Progenitor cell of endocrine pancreas (in vitro differentiated cells): ENCODE results near the gene SMAD3. TPM values are rescaled to one million over a fixed set of nuclear protein-coding genes. Genes with fewer than 3 reads are reported as not detected.

ENCODE experiments used
- DNase-seq: peaks from one replicate; pipeline ENCODE4 v3.0.0; 2021; ENCODE audit warnings: low spot score; ENCODE audit not compliant: unreplicated experiment
- H3K27ac Mint-ChIP-seq: 2 replicates; pipeline ENCODE4 v1.8.0; 2021; ENCODE audit warnings: mild to moderate bottlenecking, moderate library complexity, mixed read lengths
- H3K27me3 Mint-ChIP-seq: 2 replicates; pipeline ENCODE4 v1.8.0; 2021; ENCODE audit warnings: mixed read lengths
- H3K36me3 Mint-ChIP-seq: 2 replicates; pipeline ENCODE4 v1.8.0; 2022; ENCODE audit warnings: mixed read lengths; ENCODE audit not compliant: insufficient read depth
- H3K4me1 Mint-ChIP-seq: 2 replicates; pipeline ENCODE4 v1.8.0; 2021; ENCODE audit warnings: low read depth, mixed read lengths
- H3K4me3 Mint-ChIP-seq: 2 replicates; pipeline ENCODE4 v1.8.0; 2021; ENCODE audit warnings: low read depth, mild to moderate bottlenecking, moderate library complexity, mixed read lengths
- H3K9me3 Mint-ChIP-seq: 2 replicates; pipeline ENCODE4 v1.8.0; 2021; ENCODE audit warnings: low read depth, mixed read lengths
- total RNA-seq: library from RNA; stranded (reverse); gene quantifications from 2 replicates; pipeline ENCODE4 v1.2.1, GENCODE V29; 2021
- TF ChIP-seq, protein P1 (sequence below): fragments of 200-600 bp; sonication (generic); IDR thresholded peaks from one replicate; pipeline ENCODE4 v1.5.0; 2021; ENCODE audit warnings: antibody characterized with exemption, mild to moderate bottlenecking; ENCODE audit not compliant: unreplicated experiment

SMAD3 gene
- total RNA-seq, 1 donor from 2014 or later: 51.3 TPM

DNA sequence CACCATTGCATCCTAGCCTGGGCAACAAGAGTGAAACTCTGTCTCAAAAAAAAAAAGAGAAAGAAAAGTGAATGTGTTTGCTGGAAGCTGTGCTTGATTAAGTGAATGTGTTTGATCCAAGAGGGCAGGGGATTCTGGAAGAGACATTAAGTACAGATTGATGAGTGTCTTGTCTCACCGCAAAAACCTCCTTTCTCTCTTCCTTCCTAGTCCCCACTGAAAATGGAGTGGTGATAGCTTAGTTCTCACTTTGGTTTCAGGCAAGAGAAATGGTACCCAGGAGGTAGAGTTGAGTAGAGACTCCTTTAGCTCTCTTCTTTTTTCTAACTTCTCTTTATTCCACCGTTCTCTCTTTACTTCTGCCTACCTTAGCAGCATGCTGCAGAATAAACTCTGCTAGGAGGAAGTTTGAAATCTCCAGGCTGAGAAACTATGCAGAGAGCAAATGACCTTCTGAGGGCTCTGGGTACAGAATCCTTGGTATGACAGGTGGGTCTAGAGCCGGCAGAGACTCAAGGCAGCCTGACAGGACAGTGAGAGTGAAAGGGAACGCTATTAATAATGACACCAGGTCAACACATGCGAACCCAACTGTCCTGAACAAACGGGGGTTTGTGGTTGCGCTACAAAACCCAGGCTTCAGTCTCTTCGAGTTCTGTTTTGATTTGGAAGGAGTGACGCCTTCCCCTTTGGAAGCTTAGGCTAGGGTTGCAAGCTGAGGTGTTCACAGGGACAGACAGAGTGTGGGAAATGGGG is 74.9 kb downstream of the SMAD3 start:
- DNase-seq: no peak
- TF ChIP-seq, protein P1, sequence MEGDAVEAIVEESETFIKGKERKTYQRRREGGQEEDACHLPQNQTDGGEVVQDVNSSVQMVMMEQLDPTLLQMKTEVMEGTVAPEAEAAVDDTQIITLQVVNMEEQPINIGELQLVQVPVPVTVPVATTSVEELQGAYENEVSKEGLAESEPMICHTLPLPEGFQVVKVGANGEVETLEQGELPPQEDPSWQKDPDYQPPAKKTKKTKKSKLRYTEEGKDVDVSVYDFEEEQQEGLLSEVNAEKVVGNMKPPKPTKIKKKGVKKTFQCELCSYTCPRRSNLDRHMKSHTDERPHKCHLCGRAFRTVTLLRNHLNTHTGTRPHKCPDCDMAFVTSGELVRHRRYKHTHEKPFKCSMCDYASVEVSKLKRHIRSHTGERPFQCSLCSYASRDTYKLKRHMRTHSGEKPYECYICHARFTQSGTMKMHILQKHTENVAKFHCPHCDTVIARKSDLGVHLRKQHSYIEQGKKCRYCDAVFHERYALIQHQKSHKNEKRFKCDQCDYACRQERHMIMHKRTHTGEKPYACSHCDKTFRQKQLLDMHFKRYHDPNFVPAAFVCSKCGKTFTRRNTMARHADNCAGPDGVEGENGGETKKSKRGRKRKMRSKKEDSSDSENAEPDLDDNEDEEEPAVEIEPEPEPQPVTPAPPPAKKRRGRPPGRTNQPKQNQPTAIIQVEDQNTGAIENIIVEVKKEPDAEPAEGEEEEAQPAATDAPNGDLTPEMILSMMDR: no peak
- no peaks in the 10 kb centered on the region for H3K36me3 Mint-ChIP-seq
- H3K9me3 Mint-ChIP-seq: no peaks in the 10 kb centered on the region
- H3K4me1 Mint-ChIP-seq: peaks cover 40% of the 10 kb centered on the region
- no peaks in the 10 kb centered on the region for H3K27me3 Mint-ChIP-seq
- H3K4me3 Mint-ChIP-seq: no peak overlapping the region
- H3K27ac Mint-ChIP-seq: peak overlapping the region; percentile 5

DNA sequence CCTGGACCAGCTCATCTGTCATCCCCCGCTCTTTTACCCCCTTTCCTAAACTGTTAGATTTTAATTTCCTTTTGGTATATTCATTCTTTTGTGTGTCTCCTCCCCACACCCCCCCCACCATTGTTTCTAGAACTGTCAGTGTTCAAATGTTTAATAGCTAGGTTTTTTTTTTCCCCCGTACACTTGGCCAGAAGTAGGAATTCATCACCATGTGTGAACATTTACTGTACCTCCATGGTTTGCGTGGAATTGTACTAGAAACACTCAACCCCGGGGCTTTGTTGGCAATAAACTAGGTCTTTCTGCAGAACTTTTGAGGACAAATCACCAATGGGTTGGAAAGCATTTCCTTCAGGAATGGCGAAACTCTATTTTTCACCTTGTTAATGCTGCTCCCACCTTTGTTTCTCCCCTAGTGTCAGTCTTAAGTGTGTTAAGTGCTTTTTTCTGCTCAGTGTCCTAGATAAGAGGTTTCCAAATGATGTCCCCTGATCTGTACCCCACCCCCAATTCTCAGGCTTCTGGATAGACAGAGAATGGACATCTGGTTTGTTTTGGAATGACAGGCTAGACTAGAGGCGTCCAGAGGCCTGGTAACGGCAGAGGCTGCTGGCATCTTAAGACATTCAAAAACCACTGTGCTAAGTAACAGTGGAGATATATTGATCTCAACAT is 76.8 kb downstream of the SMAD3 start:
- H3K4me1 Mint-ChIP-seq: peaks cover 48% of the 10 kb centered on the region
- no peak for DNase-seq
- no peaks in the 10 kb centered on the region for H3K9me3 Mint-ChIP-seq
- H3K27ac Mint-ChIP-seq: peak overlapping the region; percentile 33
- no peaks in the 10 kb centered on the region for H3K27me3 Mint-ChIP-seq
- no peak overlapping the region for H3K4me3 Mint-ChIP-seq
- TF ChIP-seq, protein P1: no peak
- no peaks in the 10 kb centered on the region for H3K36me3 Mint-ChIP-seq

DNA sequence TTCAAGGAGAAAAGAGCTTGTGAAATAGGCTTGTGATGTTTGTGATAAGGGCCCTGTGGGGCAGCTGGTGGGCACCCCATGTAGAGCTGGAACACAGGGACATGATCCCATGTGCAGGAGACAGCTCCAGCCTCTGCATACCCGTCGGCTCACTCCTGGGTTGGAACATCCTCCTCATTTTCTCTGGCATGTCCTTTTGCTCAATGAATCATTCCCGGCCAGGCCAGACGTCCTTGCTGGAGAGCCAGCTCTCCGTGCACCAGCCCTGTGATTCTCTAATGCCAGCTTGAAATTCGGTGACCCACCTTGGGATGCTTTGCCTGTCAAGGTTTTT is 77.3 kb downstream of the SMAD3 start:
- no peak overlapping the region for H3K4me3 Mint-ChIP-seq
- H3K36me3 Mint-ChIP-seq: no peaks in the 10 kb centered on the region
- H3K4me1 Mint-ChIP-seq: peaks cover 50% of the 10 kb centered on the region
- no peak for DNase-seq
- no peak overlapping the region for H3K27ac Mint-ChIP-seq
- TF ChIP-seq, protein P1: no peak
- no peaks in the 10 kb centered on the region for H3K9me3 Mint-ChIP-seq
- H3K27me3 Mint-ChIP-seq: no peaks in the 10 kb centered on the region

DNA sequence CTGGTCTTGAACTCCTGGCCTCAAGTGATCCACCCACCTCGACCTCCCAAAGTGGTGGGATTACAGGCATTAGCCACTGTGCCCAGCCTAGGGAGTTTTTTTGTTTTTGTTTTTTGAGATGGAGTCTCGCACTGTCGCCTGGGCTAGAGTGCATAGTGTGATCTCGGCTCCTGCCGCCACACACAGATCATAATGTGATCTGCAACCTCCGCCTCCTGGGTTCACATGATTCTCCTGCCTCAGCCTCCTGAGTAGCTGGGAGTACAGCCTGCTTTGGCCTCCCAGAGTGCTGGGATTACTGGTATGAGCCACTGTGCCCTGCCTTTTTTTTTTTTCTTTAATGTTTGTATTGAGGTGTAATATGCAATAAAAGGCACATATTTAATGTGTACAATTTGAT is 78.2 kb downstream of the SMAD3 start:
- no peak overlapping the region for H3K27ac Mint-ChIP-seq
- H3K27me3 Mint-ChIP-seq: no peaks in the 10 kb centered on the region
- no peaks in the 10 kb centered on the region for H3K9me3 Mint-ChIP-seq
- H3K4me3 Mint-ChIP-seq: no peak overlapping the region
- peaks cover 53% of the 10 kb centered on the region for H3K4me1 Mint-ChIP-seq
- TF ChIP-seq, protein P1: no peak
- DNase-seq: no peak
- H3K36me3 Mint-ChIP-seq: no peaks in the 10 kb centered on the region

DNA sequence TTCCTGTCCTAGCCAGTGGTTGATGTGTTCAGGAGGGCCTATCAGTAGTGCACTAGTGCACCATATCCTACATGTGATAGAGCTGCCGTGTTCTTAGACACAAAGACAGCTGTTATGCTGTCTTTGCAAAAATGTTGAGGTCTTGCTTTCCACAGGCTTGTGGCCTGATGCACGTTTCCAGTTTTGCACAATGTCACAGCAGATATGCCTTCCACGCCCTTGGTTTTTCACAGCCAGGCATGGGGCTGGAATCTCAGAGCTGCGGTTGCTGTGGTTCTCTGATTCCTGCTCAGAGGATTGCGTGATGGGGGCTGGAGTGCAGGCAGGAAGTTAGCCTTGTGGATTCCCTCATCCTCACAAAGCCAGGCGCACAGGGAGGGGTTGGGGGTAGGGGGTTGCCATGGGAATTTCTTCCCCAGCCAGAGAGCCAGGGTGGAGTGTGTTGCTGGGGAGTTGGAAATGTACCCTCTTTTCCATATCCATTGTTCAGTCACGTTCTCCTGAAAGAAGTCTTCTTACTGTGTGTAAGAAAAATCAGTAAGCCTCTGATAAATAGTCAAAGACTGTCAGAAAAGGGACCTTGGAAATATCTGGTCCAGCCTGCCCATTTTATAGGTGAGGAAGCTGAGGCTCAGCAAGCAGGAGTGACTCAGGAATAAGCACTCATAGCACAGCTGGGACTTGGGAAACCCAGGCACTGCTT is 79.4 kb downstream of the SMAD3 start:
- Mint-ChIP-seq H3K4me1 (peaks cover 54% of the 10 kb centered on the region), H3K36me3 (no peaks in the 10 kb centered on the region), H3K27me3 (no peaks in the 10 kb centered on the region), H3K4me3 (no peak overlapping the region), H3K9me3 (no peaks in the 10 kb centered on the region), H3K27ac (no peak overlapping the region)
- DNase-seq: no peak
- TF ChIP-seq, protein P1: no peak
